Mucosa of rectum (tissue), 2 donors: Measurements from ENCODE around the gene ARIH1.
"Not testable (repeated sequence)": the region's sequence is repeated elsewhere in the genome, so short reads cannot be mapped to it uniquely, and the experiment has no call there.

Experiments used
- H3K27ac ChIP-seq, 2 donors: one replicate each; pipeline ENCODE4 v1.7.0; 2013; ENCODE audit warnings: inconsistent platforms in 2 of 2, low read depth in 2 of 2, low read length in 2 of 2
- H3K27me3 ChIP-seq, 2 donors: one replicate each; pipeline ENCODE4 v1.7.0; 2013; ENCODE audit warnings: low read length in 2 of 2; ENCODE audit not compliant: control insufficient read depth in 2 of 2, insufficient read depth in 2 of 2
- H3K36me3 ChIP-seq, 2 donors: one replicate each; pipeline ENCODE4 v1.7.0; 2013; ENCODE audit warnings: low read length in 2 of 2; ENCODE audit not compliant: control insufficient read depth in 2 of 2, insufficient read depth in 2 of 2
- H3K4me1 ChIP-seq, 2 donors: one replicate each; pipeline ENCODE4 v1.7.0; 2013; ENCODE audit warnings: low read length in 2 of 2, mild to moderate bottlenecking in 1 of 2; ENCODE audit not compliant: control insufficient read depth in 2 of 2, insufficient read depth in 2 of 2
- H3K4me3 ChIP-seq, 2 donors: one replicate each; pipeline ENCODE4 v1.7.0; 2013; ENCODE audit warnings: low read length in 2 of 2
- H3K9ac ChIP-seq, 2 donors: one replicate each; pipeline ENCODE4 v1.7.0; 2013; ENCODE audit warnings: low read length in 2 of 2, low read depth in 1 of 2, mild to moderate bottlenecking in 1 of 2
- H3K9me3 ChIP-seq, 2 donors: one replicate each; pipeline ENCODE4 v1.7.0; 2013; ENCODE audit warnings: low read length in 2 of 2; ENCODE audit not compliant: control insufficient read depth in 2 of 2
- donor health status: healthy.
- donor health status: Normal muscosa, but diverticular disease.

Gene ARIH1

DNA sequence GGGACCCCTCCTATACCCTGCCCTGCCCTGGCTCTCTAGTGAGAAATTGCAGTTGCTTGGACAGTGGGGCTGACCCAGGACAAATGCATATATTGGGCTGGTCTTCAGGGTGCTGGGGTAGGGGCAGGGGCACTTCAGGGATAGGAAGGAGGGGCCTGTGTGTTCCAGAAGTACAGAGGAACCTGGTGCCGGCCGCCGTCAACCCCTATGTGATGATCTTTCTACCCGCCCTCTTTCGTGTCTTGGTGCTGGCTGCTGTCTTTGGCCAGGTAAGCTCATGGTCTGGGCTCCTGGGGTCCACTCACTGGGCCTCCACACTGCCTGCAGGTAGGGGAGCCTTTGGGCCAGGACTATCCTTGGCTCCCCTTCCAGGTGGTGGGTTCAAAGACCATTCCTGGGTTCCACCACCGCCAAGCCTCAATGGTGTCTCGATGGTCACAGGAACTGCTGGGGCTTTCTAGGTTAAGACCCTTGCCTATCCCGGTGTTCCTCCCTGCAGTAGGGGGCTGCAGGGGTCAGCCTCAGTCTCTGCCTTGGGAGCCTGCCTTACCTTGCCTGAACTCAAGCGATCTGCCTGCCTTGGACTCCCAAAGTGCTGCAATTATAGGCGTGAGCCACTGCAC is 174.6 kb downstream of the ARIH1 start:
- not testable (repeated sequence) for H3K36me3 ChIP-seq, H3K9ac ChIP-seq, H3K9me3 ChIP-seq, H3K27me3 ChIP-seq, H3K4me1 ChIP-seq, H3K4me3 ChIP-seq, H3K27ac ChIP-seq
